Measurements from ENCODE around the gene CTIF. TPM values are rescaled to one million over a fixed set of nuclear protein-coding genes. Genes with fewer than 3 reads are reported as not detected.
A peak's percentile ranks its signal among the peaks of the same experiment; 100 is the strongest.

CTIF gene
- total RNA-seq, 1 donor from 2014 or later = 67.9 TPM

GRCh38 chr18:48821251-48821590 is 282.4 kb downstream of the CTIF start:
- no peak for DNase-seq (ENCODE audit: low spot score in 2 of 2, unreplicated experiment in 2 of 2)
- TF ChIP-seq CTCF (IDR thresholded peaks at IDR 0.05; ENCODE audit: unreplicated experiment) = no peak
- Mint-ChIP-seq H3K27ac (no peak overlapping the region), H3K4me1 (peaks cover 24% of the 10 kb centered on the region), H3K27me3 (ENCODE audit: low read depth) (no peaks in the 10 kb centered on the region), H3K4me3 (no peak overlapping the region), H3K9me3 (peaks cover 4% of the 10 kb centered on the region), H3K36me3 (peaks cover 35% of the 10 kb centered on the region)

GRCh38 chr18:48821845-48822244 is 283.0 kb downstream of the CTIF start:
- Mint-ChIP-seq H3K27ac (no peak overlapping the region), H3K9me3 (peaks cover 4% of the 10 kb centered on the region), H3K4me1 (peaks cover 30% of the 10 kb centered on the region), H3K36me3 (peaks cover 30% of the 10 kb centered on the region), H3K4me3 (no peak overlapping the region), H3K27me3 (ENCODE audit: low read depth) (no peaks in the 10 kb centered on the region)
- DNase-seq (ENCODE audit: low spot score in 2 of 2, unreplicated experiment in 2 of 2) = no peak
- no peak for TF ChIP-seq CTCF (IDR thresholded peaks at IDR 0.05; ENCODE audit: unreplicated experiment)

DNA sequence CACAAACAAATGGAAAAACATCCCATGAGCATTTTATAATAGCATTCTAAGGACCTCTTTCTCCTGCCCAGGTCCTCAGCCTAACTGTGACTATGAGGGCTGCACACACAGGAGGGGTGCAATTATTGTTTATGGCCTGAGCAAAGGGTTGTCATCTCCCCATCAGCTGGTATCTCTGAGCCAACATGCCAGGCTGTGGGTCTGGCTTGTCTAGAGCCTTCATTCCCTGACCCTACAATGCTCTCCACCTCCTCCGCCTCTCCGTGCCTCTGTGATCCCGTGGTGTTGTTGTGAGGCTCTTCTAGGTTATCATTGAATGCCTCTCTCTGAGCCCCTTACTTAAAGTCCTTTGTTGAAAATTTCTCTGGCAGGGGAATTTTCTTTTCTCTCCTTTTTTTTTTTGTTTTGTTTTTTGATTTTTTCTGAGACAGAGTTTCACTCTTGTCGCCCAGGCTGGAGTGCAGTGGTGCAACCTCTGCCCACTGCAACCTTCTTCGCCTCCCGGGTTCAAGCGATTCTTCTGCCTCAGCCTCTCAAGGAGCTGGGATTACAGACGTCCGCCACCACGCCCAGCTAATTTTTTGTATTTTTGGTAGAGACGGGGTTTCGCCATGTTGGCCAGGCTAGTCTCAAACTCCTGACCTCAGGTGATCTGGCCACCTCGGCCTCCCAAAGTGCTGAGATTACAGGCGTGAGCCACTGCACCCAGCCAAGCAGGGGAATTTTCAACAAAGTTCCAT is 285.6 kb downstream of the CTIF start:
- Mint-ChIP-seq H3K9me3 (peaks cover 4% of the 10 kb centered on the region), H3K27ac (peak overlapping the region; percentile 99), H3K4me1 (peaks cover 51% of the 10 kb centered on the region), H3K27me3 (ENCODE audit: low read depth) (no peaks in the 10 kb centered on the region), H3K4me3 (no peak overlapping the region), H3K36me3 (peaks cover 19% of the 10 kb centered on the region)
- DNase-seq (ENCODE audit: low spot score in 2 of 2, unreplicated experiment in 2 of 2) = peak in 1 of 2 experiments; percentile 27
- no peak for TF ChIP-seq CTCF (IDR thresholded peaks at IDR 0.05; ENCODE audit: unreplicated experiment)

DNA sequence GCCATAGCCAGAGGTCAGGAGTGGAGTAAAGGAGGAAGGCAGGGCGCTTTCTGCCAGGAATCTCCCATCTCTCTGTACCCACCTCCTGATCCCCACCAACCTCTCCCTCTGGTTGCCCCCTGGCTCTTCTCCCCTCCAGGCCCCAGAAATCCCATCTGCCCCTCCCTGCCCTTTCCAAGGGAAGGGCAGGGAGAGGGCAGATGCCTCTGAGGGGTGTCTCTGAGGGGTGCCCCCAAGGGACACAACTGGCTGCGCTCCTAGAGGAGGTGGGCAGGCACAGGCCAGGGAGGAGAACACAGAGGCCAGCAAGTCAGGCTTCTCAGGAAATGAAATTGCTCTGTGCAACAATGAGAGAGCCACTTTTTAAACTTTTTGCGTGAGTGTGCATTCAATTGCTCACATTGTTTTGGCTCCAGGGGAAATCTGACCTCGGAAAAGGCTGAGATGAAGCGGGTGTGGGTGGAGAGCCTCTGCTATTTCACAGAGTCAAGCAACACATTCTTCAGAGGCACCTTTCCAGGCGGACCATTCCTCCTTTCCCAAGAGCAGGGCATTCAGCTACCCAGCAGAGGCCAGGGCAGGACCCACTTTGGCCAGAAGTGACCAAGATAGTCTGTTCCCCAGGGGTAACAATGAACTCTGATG is 286.4 kb downstream of the CTIF start:
- Mint-ChIP-seq H3K9me3 (peaks cover 4% of the 10 kb centered on the region), H3K36me3 (peaks cover 19% of the 10 kb centered on the region), H3K27ac (peak overlapping the region; percentile 99), H3K27me3 (ENCODE audit: low read depth) (no peaks in the 10 kb centered on the region), H3K4me1 (peaks cover 59% of the 10 kb centered on the region), H3K4me3 (no peak overlapping the region)
- DNase-seq (ENCODE audit: low spot score in 2 of 2, unreplicated experiment in 2 of 2) = peak in 1 of 2 experiments; percentile 36
- TF ChIP-seq CTCF (IDR thresholded peaks at IDR 0.05; ENCODE audit: unreplicated experiment) = no peak

DNA sequence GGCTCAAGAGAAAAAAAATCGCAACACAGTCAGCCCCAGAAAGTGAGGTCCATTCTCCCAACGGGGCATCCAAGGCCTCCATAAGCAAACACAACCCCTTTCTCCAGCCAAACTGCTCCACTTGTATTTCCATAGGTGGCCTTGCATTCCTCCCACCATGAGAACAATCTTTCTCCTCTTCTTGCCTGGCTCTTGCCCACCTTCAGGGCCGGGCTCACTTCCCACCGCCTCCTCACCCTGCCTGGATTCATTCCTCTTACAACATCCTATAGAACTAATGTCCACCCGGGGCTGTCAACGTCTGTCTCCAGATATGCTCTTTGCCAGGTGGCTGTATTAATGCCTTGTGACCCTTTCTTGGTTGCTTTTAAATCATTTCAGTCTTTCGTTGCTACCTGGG is 287.4 kb downstream of the CTIF start:
- peaks cover 19% of the 10 kb centered on the region for H3K36me3 Mint-ChIP-seq
- peaks cover 4% of the 10 kb centered on the region for H3K9me3 Mint-ChIP-seq
- no peaks in the 10 kb centered on the region for H3K27me3 Mint-ChIP-seq (ENCODE audit: low read depth)
- peaks cover 69% of the 10 kb centered on the region for H3K4me1 Mint-ChIP-seq
- no peak for DNase-seq (ENCODE audit: low spot score in 2 of 2, unreplicated experiment in 2 of 2)
- peak overlapping the region; percentile 99 for H3K27ac Mint-ChIP-seq
- peak overlapping the region; percentile 72 for H3K4me3 Mint-ChIP-seq
- TF ChIP-seq CTCF (IDR thresholded peaks at IDR 0.05; ENCODE audit: unreplicated experiment) = no peak

Data from mesothelial cell of epicardium (in vitro differentiated cells).